Muscle layer of colon (tissue), 2 donors: ENCODE results near the gene CACNA2D3.

ENCODE experiments used
- H3K27ac ChIP-seq: one replicate; pipeline ENCODE4 v1.7.0; 2013; ENCODE audit warnings: low read depth, mild to moderate bottlenecking, low read length, moderate library complexity
- H3K27me3 ChIP-seq, 2 donors: one replicate each; pipeline ENCODE4 v1.7.0; 2013; ENCODE audit warnings: low read length in 2 of 2, mild to moderate bottlenecking in 2 of 2; ENCODE audit not compliant: insufficient read depth in 2 of 2, control insufficient read depth in 1 of 2
- H3K36me3 ChIP-seq: one replicate; pipeline ENCODE4 v1.7.0; 2013; ENCODE audit warnings: mild to moderate bottlenecking, low read length; ENCODE audit not compliant: insufficient read depth
- H3K4me1 ChIP-seq: one replicate; pipeline ENCODE4 v1.7.0; 2013; ENCODE audit warnings: mild to moderate bottlenecking, low read length; ENCODE audit not compliant: insufficient read depth
- H3K4me3 ChIP-seq, 2 donors: one replicate each; pipeline ENCODE4 v1.7.0; 2013; ENCODE audit warnings: low read length in 2 of 2, low read depth in 1 of 2, mild to moderate bottlenecking in 1 of 2, moderate library complexity in 1 of 2
- H3K9ac ChIP-seq: one replicate; pipeline ENCODE4 v1.7.0; 2013; ENCODE audit warnings: low read length
- H3K9me3 ChIP-seq: one replicate; pipeline ENCODE4 v1.7.0; 2013; ENCODE audit warnings: mild to moderate bottlenecking, low read length
- donor health status: abdominal sarcoma.
- donor health status: Adenocarcinoma of cecum.

Gene CACNA2D3

DNA sequence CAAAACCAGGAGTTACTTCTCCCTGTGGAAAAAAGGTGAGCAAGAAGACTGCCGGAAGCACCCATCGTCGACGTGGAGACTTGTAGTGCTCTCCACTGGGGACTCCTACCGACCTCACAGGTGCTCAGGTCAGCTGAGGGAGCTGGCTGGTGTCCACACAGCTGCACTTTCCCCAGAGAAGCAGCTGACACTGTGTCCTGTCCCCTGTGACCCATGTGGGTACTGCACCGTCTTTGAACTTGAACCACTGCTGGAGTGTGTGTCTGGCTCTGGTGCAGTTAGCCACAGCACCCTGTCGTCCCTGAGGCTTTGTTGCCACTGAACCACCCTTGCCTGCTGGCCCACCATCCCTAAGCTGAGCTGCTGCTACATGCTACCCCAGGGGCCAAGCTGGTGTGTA, 270.8 kb downstream of the CACNA2D3 start:
- H3K36me3 ChIP-seq = no peaks in the 10 kb centered on the region
- no peaks in the 10 kb centered on the region for H3K9me3 ChIP-seq
- no peaks in the 10 kb centered on the region for H3K4me1 ChIP-seq
- H3K27me3 ChIP-seq = no peaks in the 10 kb centered on the region
- H3K27ac ChIP-seq = no peak overlapping the region
- H3K4me3 ChIP-seq = no peak overlapping the region
- no peak overlapping the region for H3K9ac ChIP-seq

DNA sequence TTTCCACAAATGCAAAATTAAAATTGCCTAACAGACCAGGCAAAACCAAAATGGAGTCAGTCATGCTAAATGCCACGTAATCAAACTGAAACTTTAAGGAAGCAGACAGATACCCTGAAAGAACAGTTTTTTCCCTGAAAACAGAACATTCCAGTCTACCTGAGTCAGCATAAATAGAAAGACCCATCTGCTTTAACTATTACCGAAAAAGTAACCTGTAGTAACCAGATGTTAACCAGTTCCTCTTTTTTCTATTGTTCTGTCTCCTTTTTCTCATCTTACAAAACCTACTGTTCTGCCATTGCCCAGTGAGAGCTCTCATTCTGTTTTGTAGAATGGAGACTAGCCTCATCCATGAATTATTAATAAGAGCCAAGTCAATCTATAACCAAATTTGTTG, 286.0 kb downstream of the CACNA2D3 start:
- Histone ChIP-seq H3K4me1 (no peaks in the 10 kb centered on the region), H3K9ac (no peak overlapping the region), H3K9me3 (no peaks in the 10 kb centered on the region), H3K27me3 (no peaks in the 10 kb centered on the region), H3K4me3 (no peak overlapping the region), H3K27ac (no peak overlapping the region), H3K36me3 (no peaks in the 10 kb centered on the region)

DNA sequence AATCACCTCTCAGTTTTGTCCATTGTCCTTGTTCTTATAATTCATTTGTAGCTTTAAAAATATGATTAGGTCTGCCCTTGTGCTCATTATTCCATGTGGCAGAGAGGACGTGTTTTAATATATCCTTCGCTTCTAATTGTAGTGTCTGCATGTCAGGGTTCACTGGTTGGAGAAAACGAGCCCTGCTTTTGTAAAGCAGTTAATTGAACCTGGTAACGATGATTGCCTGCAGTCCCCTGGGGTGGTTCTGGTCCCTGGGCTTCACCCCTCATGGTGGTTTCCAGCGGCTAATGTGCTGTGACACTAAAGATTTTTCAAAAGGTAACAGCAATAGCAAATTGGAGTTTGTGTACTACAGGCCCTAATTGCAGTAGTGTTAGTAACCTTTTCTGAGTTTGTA, 299.6 kb downstream of the CACNA2D3 start:
- Histone ChIP-seq H3K27ac (no peak overlapping the region), H3K4me1 (peaks cover 11% of the 10 kb centered on the region), H3K9ac (no peak overlapping the region)

DNA sequence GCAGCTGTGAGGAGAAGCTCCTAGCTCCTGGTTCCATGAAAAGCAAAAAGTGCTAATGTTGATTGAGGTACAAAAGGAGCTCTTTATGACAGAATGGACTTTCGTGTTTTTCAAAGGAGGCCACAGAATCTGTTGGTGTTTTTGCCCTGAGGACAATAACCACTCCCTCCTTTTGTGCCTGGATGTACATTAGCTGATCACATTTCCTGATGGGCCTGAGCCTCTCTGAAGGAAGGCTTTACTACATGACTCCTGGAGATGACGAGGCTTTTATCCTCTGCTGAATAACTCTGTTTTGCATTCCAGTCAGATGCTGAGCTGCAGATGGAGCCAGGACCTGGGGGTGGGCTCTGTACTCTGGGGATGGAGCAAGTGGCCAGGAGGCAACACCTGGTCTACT, 301.9 kb downstream of the CACNA2D3 start:
- H3K4me3 ChIP-seq = no peak overlapping the region
- no peak overlapping the region for H3K9ac ChIP-seq
- no peaks in the 10 kb centered on the region for H3K27me3 ChIP-seq
- no peaks in the 10 kb centered on the region for H3K9me3 ChIP-seq
- no peak overlapping the region for H3K27ac ChIP-seq
- peaks cover 23% of the 10 kb centered on the region for H3K4me1 ChIP-seq
- H3K36me3 ChIP-seq = no peaks in the 10 kb centered on the region

More for the DNA sequence above, 299.6 kb downstream of the CACNA2D3 start:
- no peaks in the 10 kb centered on the region for H3K36me3 ChIP-seq
- no peak overlapping the region for H3K4me3 ChIP-seq
- H3K9me3 ChIP-seq = no peaks in the 10 kb centered on the region
- H3K27me3 ChIP-seq = no peaks in the 10 kb centered on the region

DNA sequence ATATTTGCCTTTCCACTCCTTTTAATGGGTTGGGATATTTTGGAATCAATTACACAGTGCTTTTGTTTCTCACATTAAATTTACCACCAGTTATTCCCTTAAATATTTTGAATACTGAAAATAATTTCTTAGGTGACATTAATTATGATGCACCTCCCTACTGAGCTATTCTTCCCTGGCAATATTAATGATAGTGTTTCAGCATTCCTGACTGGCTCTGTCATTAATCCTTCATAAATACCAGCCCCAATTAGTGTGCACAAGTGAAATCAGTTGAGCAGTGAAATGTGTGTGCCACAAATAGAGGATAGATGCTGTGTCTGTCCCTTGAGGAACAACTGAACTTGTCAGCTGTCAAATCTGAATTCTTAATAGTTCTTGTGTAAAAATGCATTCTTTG, 304.0 kb downstream of the CACNA2D3 start:
- Histone ChIP-seq H3K9ac (no peak overlapping the region), H3K27ac (no peak overlapping the region), H3K36me3 (no peaks in the 10 kb centered on the region), H3K4me1 (peaks cover 23% of the 10 kb centered on the region), H3K27me3 (no peaks in the 10 kb centered on the region), H3K9me3 (no peaks in the 10 kb centered on the region), H3K4me3 (no peak overlapping the region)

DNA sequence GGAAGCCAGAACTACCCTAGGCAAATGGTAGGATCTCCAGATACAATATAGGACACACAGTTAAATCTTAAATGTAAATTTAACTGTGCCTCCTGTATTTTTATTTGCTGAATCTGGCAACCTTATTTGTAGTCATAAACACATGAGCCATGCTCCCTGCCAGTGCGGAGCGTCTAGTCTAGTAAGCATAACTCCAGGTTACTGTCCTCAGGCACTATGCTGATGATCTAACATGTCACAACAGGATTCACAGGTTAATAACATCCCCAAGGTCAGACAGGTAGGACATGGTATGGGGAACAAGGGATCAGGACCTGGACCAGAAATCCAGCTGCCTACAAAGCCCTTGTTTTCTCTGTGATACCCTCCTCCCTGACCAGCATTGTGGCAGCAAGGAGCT, 305.1 kb downstream of the CACNA2D3 start:
- H3K4me1 ChIP-seq = peaks cover 23% of the 10 kb centered on the region
- no peaks in the 10 kb centered on the region for H3K27me3 ChIP-seq
- no peak overlapping the region for H3K9ac ChIP-seq
- H3K36me3 ChIP-seq = no peaks in the 10 kb centered on the region
- no peaks in the 10 kb centered on the region for H3K9me3 ChIP-seq
- no peak overlapping the region for H3K4me3 ChIP-seq
- H3K27ac ChIP-seq = no peak overlapping the region

DNA sequence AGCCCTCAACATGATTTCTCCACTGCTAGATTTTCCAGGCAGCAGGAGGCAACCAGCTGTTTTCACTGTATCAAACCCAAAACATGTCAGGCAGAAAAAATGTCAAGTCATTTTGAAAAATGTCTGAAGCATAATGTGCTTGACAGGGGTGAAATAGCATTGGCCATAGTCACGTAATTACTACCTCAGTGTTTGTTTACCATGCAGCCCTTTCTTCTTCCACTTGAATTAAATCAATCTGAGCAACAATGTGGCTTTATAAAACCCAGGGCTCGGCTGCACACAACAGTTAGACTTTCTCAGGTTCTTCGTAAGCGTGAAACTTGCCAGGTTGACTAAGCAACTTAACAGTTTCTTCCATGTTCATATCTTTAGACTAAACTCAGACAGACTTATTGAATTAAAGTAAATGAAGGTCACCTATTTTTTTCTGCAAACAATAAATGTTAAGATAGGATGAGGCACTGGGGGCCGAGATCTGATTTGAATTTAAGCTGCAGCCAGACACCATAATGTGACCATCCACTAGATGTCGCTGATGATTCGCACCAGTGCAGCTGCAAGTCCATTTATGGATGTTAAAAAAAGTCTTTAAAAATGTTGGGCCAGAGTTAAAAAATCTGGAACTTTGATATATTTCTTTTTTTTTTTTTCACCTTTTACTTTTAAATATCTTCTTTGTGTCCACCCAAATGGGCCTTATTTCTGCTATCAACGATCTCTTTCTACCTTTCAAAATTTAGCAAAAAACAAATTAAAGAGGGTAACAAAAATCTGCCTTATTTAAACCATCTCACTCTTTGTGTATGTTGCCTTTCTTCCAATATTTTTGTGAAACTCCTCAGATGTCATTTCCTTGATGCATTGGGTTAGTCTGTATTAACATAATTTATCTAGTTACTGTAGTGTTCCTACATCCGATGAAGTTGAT, 305.9 kb downstream of the CACNA2D3 start:
- no peaks in the 10 kb centered on the region for H3K9me3 ChIP-seq
- H3K36me3 ChIP-seq = no peaks in the 10 kb centered on the region
- H3K9ac ChIP-seq = no peak overlapping the region
- no peak overlapping the region for H3K4me3 ChIP-seq
- H3K27me3 ChIP-seq = no peaks in the 10 kb centered on the region
- H3K4me1 ChIP-seq = peaks cover 23% of the 10 kb centered on the region
- no peak overlapping the region for H3K27ac ChIP-seq

DNA sequence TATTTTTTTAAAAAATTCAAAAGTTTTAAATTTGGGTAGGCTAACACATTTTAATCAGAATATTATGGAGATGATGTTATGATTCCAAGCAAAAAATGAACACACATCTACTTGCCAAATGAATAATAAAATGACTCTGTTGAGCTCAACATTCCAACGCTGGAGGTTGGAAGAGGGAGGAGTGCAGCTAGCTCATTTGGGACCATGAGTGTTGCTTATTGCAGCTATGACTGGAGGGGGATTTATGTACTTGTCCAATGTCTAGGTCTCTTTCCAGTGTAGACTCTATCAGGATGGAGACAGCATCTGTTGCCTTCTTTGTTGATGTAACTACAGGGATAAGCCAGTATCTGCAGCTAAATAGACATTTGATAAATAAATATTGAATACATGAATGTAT, 310.6 kb downstream of the CACNA2D3 start:
- H3K4me1 ChIP-seq = peaks cover 2% of the 10 kb centered on the region
- no peak overlapping the region for H3K9ac ChIP-seq
- H3K4me3 ChIP-seq = no peak overlapping the region
- no peak overlapping the region for H3K27ac ChIP-seq
- no peaks in the 10 kb centered on the region for H3K9me3 ChIP-seq
- H3K27me3 ChIP-seq = no peaks in the 10 kb centered on the region
- no peaks in the 10 kb centered on the region for H3K36me3 ChIP-seq

DNA sequence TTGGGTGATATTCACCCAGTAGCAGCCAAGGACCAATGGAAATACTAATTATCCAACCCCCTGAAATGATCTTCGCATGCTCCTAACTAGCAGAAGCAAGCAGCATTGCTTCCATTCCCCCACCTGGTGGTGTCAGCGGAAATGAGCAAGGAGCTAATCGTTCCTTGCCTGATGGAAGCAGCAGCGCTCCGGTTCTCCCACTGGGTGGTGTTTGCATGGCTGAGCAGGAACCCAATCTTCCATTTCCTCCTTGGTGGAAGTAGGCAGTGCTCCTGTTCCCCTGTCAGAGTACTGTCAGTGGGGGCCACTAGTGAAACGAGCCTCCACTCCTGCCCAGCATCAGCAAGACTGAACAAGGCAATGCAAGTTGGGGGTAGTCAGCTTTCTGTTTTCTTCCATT, 311.5 kb downstream of the CACNA2D3 start:
- Histone ChIP-seq H3K4me1 (no peaks in the 10 kb centered on the region), H3K27me3 (no peaks in the 10 kb centered on the region), H3K9me3 (no peaks in the 10 kb centered on the region)

DNA sequence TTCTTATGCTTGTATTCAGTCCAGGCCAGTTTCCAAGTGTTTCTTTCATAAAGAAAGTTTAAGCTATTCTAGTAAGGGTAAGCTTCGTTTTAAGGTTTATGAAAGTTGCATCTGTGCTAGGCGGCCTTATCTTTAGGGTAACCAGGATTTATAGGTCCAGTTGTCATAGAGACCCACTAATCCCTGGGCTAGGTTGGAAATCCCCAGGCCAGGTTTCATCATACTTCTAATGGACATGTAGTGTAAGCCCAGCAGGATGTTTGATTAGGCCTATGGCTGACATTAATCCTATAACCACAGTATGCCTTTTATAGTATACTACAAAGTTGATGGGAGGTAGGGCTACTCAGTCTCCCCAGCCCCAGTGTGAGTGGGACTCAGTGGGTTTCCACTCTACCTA, 312.4 kb downstream of the CACNA2D3 start:
- Histone ChIP-seq H3K4me1 (no peaks in the 10 kb centered on the region), H3K27me3 (no peaks in the 10 kb centered on the region), H3K9ac (no peak overlapping the region), H3K4me3 (no peak overlapping the region), H3K36me3 (no peaks in the 10 kb centered on the region), H3K27ac (no peak overlapping the region), H3K9me3 (no peaks in the 10 kb centered on the region)

More for the DNA sequence above, 311.5 kb downstream of the CACNA2D3 start:
- H3K27ac ChIP-seq = no peak overlapping the region
- no peak overlapping the region for H3K4me3 ChIP-seq
- H3K36me3 ChIP-seq = no peaks in the 10 kb centered on the region
- H3K9ac ChIP-seq = no peak overlapping the region

DNA sequence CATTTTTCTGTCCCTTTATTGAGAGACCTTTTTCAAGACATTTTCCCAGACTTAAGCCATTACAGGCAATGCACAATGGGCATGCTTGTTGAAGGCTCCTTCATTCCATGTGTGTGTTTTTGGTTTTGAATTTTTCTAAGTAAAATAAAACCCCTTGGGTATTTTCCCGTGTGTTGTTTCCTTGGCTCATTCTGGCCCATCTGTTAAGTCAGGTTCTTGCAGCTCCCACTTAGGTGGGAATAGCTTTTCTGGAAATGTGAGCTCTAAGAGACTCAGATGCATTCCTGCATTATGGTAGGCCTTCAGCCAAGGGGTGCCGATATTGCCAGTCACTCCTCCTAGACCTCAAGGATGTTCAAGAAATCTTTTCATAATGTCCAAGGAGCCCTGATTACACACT, 314.9 kb downstream of the CACNA2D3 start:
- Histone ChIP-seq H3K9ac (no peak overlapping the region), H3K36me3 (no peaks in the 10 kb centered on the region), H3K4me3 (no peak overlapping the region), H3K27me3 (no peaks in the 10 kb centered on the region), H3K27ac (no peak overlapping the region), H3K4me1 (no peaks in the 10 kb centered on the region), H3K9me3 (no peaks in the 10 kb centered on the region)
